ENCODE data around the gene TRNT1. TPM values are rescaled to one million over a fixed set of nuclear protein-coding genes. Genes with fewer than 3 reads are reported as not detected.

TRNT1 gene
- total RNA-seq, 1 experiment from 2014 or later: 21.4 TPM

DNA sequence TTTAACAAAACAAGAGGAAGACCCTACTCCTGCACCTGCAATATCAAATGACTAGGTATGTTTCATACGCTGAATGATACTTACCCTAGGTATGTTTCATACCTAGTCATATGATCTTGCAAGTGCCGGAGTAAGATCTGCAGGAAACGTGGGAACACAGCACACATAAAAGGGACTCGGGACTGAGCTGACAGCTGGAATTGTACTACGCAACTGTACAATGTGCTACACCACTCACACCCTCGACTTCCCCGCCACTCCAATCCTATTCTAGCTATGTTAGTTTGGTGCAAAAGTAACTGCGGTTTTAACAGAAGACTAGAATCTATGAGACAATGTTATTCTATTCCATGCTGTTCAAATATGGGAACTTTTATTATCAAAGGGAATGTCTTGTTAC is 30.7 kb downstream of the TRNT1 start:
- ChIA-PET POLR2A (no interaction called here), CTCF (no interaction called here), RAD21 (ENCODE audit: low non-redundant PET in 1 of 2, low total read pairs in 2 of 2, uncharacterized antibody in 2 of 2, unreplicated experiment in 2 of 2) (no interaction called here)
- no peak for ATAC-seq
- Histone ChIP-seq H3K27me3 (ENCODE audit: insufficient read depth, low read length) (no peaks in the 10 kb centered on the region), H3K4me3 (replicated peaks in 1 of 2; ENCODE audit: low read depth in 1 of 2, low read length in 2 of 2) (no peak overlapping the region), H3K36me3 (ENCODE audit: control insufficient read depth in 1 of 2, insufficient read depth in 2 of 2, low read length in 2 of 2) (peaks cover 10 to 12% of the 10 kb centered on the region in 2 experiments; a peak in 3 of 4 replicates), H3K9me2 (ENCODE audit: insufficient read depth) (no peaks in the 10 kb centered on the region), H3K27ac (ENCODE audit: low read depth, low read length) (no peak overlapping the region), H4K20me1 (ENCODE audit: insufficient read depth) (no peaks in the 10 kb centered on the region), H3K4me1 (ENCODE audit: control insufficient read depth in 1 of 2, insufficient read depth in 2 of 2, low read length in 2 of 2) (no peaks in the 10 kb centered on the region), H3K79me2 (ENCODE audit: insufficient read depth, low read length) (no peaks in the 10 kb centered on the region), H3K9ac (ENCODE audit: low read length) (no peak overlapping the region), H3K4me2 (ENCODE audit: low read length) (no peak overlapping the region), H2AFZ (ENCODE audit: low read depth, low read length, poor library complexity, severe bottlenecking) (no peak overlapping the region), H3K9me3 (ENCODE audit: control insufficient read depth in 1 of 2, insufficient read depth in 1 of 2, low read depth in 1 of 2, low read length in 2 of 2) (no peaks in the 10 kb centered on the region)
- BruUV-seq (replicated peaks): no TSS peak
- TF ChIP-seq, protein P1, sequence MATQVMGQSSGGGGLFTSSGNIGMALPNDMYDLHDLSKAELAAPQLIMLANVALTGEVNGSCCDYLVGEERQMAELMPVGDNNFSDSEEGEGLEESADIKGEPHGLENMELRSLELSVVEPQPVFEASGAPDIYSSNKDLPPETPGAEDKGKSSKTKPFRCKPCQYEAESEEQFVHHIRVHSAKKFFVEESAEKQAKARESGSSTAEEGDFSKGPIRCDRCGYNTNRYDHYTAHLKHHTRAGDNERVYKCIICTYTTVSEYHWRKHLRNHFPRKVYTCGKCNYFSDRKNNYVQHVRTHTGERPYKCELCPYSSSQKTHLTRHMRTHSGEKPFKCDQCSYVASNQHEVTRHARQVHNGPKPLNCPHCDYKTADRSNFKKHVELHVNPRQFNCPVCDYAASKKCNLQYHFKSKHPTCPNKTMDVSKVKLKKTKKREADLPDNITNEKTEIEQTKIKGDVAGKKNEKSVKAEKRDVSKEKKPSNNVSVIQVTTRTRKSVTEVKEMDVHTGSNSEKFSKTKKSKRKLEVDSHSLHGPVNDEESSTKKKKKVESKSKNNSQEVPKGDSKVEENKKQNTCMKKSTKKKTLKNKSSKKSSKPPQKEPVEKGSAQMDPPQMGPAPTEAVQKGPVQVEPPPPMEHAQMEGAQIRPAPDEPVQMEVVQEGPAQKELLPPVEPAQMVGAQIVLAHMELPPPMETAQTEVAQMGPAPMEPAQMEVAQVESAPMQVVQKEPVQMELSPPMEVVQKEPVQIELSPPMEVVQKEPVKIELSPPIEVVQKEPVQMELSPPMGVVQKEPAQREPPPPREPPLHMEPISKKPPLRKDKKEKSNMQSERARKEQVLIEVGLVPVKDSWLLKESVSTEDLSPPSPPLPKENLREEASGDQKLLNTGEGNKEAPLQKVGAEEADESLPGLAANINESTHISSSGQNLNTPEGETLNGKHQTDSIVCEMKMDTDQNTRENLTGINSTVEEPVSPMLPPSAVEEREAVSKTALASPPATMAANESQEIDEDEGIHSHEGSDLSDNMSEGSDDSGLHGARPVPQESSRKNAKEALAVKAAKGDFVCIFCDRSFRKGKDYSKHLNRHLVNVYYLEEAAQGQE (IDR thresholded peaks at IDR 0.05; ENCODE audit: low read depth): no peak
- TF ChIP-seq FOSL1 (IDR thresholded peaks at IDR 0.05; ENCODE audit: low read depth): no peak
- no peak for TF ChIP-seq RAD21 (IDR thresholded peaks at IDR 0.05; ENCODE audit: low read depth)
- no peak for TF ChIP-seq SRF (IDR thresholded peaks at IDR 0.05; ENCODE audit: low read depth)
- TF ChIP-seq ZNF274 (IDR thresholded peaks at IDR 0.05; ENCODE audit: low read depth, low read length): no peak
- TF ChIP-seq POLR2AphosphoS5 (IDR thresholded peaks at IDR 0.05; ENCODE audit: low read depth, low read length): no peak
- TF ChIP-seq, protein P2, sequence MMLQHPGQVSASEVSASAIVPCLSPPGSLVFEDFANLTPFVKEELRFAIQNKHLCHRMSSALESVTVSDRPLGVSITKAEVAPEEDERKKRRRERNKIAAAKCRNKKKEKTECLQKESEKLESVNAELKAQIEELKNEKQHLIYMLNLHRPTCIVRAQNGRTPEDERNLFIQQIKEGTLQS (IDR thresholded peaks at IDR 0.05): no peak
- no peak for TF ChIP-seq ZFX (IDR thresholded peaks at IDR 0.05)
- TF ChIP-seq, protein P3, sequence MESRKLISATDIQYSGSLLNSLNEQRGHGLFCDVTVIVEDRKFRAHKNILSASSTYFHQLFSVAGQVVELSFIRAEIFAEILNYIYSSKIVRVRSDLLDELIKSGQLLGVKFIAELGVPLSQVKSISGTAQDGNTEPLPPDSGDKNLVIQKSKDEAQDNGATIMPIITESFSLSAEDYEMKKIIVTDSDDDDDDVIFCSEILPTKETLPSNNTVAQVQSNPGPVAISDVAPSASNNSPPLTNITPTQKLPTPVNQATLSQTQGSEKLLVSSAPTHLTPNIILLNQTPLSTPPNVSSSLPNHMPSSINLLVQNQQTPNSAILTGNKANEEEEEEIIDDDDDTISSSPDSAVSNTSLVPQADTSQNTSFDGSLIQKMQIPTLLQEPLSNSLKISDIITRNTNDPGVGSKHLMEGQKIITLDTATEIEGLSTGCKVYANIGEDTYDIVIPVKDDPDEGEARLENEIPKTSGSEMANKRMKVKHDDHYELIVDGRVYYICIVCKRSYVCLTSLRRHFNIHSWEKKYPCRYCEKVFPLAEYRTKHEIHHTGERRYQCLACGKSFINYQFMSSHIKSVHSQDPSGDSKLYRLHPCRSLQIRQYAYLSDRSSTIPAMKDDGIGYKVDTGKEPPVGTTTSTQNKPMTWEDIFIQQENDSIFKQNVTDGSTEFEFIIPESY (IDR thresholded peaks at IDR 0.05; ENCODE audit: extremely low read depth, insufficient replicate concordance, low read length): no peak
- TF ChIP-seq SP1 (IDR thresholded peaks at IDR 0.05; ENCODE audit: low read depth): no peak
- TF ChIP-seq ELF1 (IDR thresholded peaks at IDR 0.05; ENCODE audit: borderline replicate concordance, low read depth): no peak
- no peak for TF ChIP-seq EZH2 (IDR thresholded peaks at IDR 0.05)
- no peak for TF ChIP-seq POLR2A (IDR thresholded peaks at IDR 0.05; ENCODE audit: borderline replicate concordance, extremely low read depth, insufficient read depth, insufficient read length)
- no peak for DNase-seq (ENCODE audit: low read depth, low spot score)
- intact Hi-C loops (cut with micrococcal nuclease): no loop called here
